SU-DHL-6 (cell line): ENCODE data around the gene DIAPH1.

Experiments
- EZH2phosphoT487 ChIP-seq: fragments of 200-600 bp; sonication (generic), shearing (Covaris generic); conservative IDR thresholded peaks from 2 replicates; pipeline ENCODE4 v1.6.1; 2018; ENCODE audit warnings: mild to moderate bottlenecking, antibody characterized with exemption, low read length, moderate library complexity, mixed read lengths
- TF ChIP-seq, protein P1 (sequence below): fragments of 200-600 bp; sonication (generic); IDR thresholded peaks from one replicate; pipeline ENCODE4 v1.5.1; 2017; ENCODE audit warnings: antibody characterized with exemption, mild to moderate bottlenecking, low read length, moderate library complexity; ENCODE audit not compliant: insufficient read depth, poor library complexity, severe bottlenecking

DNA sequence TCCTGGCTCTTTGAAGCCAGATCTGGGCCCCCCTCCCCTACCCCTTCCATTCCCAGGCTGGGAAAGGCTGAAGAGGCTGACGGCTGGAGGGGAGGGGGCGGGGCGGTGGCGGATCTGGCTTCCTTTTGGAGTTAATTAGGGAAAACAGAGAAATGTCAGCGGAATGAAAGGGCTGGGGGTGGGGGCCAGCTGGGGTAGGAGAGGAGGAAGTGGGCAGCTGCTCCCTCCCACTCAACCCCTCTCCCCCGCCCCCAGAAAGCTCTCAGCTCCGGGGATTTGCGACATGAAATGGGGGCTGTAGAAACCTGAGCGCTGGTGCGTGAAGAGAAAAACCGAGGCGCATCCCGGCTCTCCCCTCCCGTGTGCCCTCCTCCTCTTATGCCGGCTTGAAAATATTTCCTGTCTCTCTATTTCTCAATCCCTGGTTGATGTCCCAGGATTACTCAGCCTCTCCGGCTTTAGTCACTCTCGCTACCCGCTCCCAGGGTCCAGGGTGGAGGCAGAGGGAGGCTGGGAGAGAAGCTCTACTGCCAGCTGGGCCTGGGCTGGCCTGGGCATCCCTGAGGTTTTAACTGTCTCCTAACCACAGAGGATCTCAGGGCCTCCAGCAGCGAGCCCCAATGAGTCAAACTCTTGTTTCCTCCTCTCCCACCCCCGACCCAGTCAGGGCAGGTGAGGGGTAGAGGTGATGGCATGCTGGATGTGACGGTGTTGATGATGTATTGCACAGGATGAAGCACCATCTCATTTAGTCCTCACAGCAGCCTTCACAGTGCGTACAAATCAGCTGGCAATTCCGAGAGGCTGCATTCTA is 109.8 kb downstream of the DIAPH1 start:
- TF ChIP-seq, protein P1, sequence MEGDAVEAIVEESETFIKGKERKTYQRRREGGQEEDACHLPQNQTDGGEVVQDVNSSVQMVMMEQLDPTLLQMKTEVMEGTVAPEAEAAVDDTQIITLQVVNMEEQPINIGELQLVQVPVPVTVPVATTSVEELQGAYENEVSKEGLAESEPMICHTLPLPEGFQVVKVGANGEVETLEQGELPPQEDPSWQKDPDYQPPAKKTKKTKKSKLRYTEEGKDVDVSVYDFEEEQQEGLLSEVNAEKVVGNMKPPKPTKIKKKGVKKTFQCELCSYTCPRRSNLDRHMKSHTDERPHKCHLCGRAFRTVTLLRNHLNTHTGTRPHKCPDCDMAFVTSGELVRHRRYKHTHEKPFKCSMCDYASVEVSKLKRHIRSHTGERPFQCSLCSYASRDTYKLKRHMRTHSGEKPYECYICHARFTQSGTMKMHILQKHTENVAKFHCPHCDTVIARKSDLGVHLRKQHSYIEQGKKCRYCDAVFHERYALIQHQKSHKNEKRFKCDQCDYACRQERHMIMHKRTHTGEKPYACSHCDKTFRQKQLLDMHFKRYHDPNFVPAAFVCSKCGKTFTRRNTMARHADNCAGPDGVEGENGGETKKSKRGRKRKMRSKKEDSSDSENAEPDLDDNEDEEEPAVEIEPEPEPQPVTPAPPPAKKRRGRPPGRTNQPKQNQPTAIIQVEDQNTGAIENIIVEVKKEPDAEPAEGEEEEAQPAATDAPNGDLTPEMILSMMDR: no peak
- TF ChIP-seq EZH2phosphoT487: no peak
